ENCODE measurements around the gene NDUFS1.

- TF ChIP-seq CTCF (IDR thresholded peaks at IDR 0.05), result no peak
- TF ChIP-seq POLR2A (IDR thresholded peaks at IDR 0.05), result no peak
Measured at GRCh38 chr2:206096876-206097275, 62.4 kb downstream of the NDUFS1 start.
